B cell (primary cell): Measurements from ENCODE around the gene DNAAF1. TPM values are rescaled to one million over a fixed set of nuclear protein-coding genes. Genes with fewer than 3 reads are reported as not detected.

Experiments used
- ATAC-seq: fragments of 200-7000 bp; cut with Tn5 transposase; one replicate; pipeline ENCODE4 v1.10.0; 2021; ENCODE audit warnings: low read depth, mild to moderate bottlenecking, moderate number of reproducible peaks, moderate library complexity
- CTCF ChIA-PET: fragments of 350-600 bp; sonication (Branson Sonifier 250); formaldehyde crosslinking; loops from one replicate; lab custom pipeline; 2021; ENCODE audit warnings: antibody characterized with exemption, inconsistent platforms; lab: Charles Lee
- POLR2A ChIA-PET: fragments of 350-600 bp; sonication (Branson Sonifier 250); formaldehyde crosslinking; loops from one replicate; lab custom pipeline; 2021; ENCODE audit warnings: antibody characterized with exemption; lab: Charles Lee
- DNase-seq: peaks from one replicate; pipeline ENCODE4 v3.0.0; 2013
- H2AFZ ChIP-seq: 2 replicates; pipeline ENCODE4 v1.6.1; 2012; ENCODE audit warnings: mild to moderate bottlenecking, low read depth, low read length; ENCODE audit not compliant: insufficient read depth, poor library complexity, severe bottlenecking
- H3K27ac ChIP-seq, 2 donors: 1 replicate in 1 of 2; 2 replicates in 1 of 2; pipeline ENCODE4 v1.5.1; 2012 to 2013; ENCODE audit warnings: low read length in 2 of 2, mild to moderate bottlenecking in 2 of 2, moderate library complexity in 1 of 2
- H3K27me3 ChIP-seq, 4 experiments: fragments of 200-600 bp in 1 of 4; sonication (generic) in 1 of 4; replicated peaks in 1 of 4; 1 replicate in 2 of 4; 2 replicates in 2 of 4; pipeline versions ENCODE4 v1.6.1 to v1.7.0; 2013 to 2016; ENCODE audit warnings: low read length in 3 of 4, mild to moderate bottlenecking in 2 of 4, mixed read lengths in 1 of 4, moderate library complexity in 1 of 4; ENCODE audit not compliant: insufficient read depth in 4 of 4, control insufficient read depth in 3 of 4; ENCODE audit errors: control extremely low read depth in 1 of 4
- H3K36me3 ChIP-seq, 2 experiments: replicated peaks in 1 of 2; 1 replicate in 1 of 2; 2 replicates in 1 of 2; pipeline versions ENCODE4 v1.6.1 to v1.7.1; 2013; ENCODE audit warnings: low read length in 1 of 2; ENCODE audit not compliant: insufficient read depth in 2 of 2, control insufficient read depth in 1 of 2; ENCODE audit errors: control extremely low read depth in 1 of 2, extremely low read depth in 1 of 2
- H3K4me1 ChIP-seq, 2 donors: fragments of 200-600 bp in 1 of 2; sonication (generic) in 1 of 2; 1 replicate in 1 of 2; 2 replicates in 1 of 2; pipeline versions ENCODE4 v1.5.1 to v1.6.1; 2013 to 2017; ENCODE audit warnings: low read length in 2 of 2; ENCODE audit not compliant: control insufficient read depth in 2 of 2, insufficient read depth in 2 of 2
- H3K4me2 ChIP-seq: replicated peaks from 2 replicates; pipeline ENCODE3; 2012; ENCODE audit warnings: mild to moderate bottlenecking, low read depth, low read length; ENCODE audit not compliant: poor library complexity, severe bottlenecking
- H3K4me3 ChIP-seq, 5 experiments: fragments of 200-600 bp in 1 of 5; sonication (generic) in 1 of 5; 1 replicate in 3 of 5; 2 replicates in 2 of 5; pipeline versions ENCODE4 v1.5.1 to v1.7.0; 2011 to 2016; ENCODE audit warnings: low read length in 4 of 5, mild to moderate bottlenecking in 4 of 5, low read depth in 2 of 5, control low read depth in 1 of 5, moderate library complexity in 1 of 5; ENCODE audit not compliant: insufficient read depth in 1 of 5; ENCODE audit errors: control extremely low read depth in 1 of 5, extremely low read depth in 1 of 5
- H3K79me2 ChIP-seq: fragments of 200-600 bp; sonication (generic); one replicate; pipeline ENCODE4 v1.6.0; 2016; ENCODE audit warnings: low read length; ENCODE audit not compliant: control insufficient read depth, insufficient read depth
- H3K9ac ChIP-seq: fragments of 200-600 bp; sonication (generic); 2 replicates; pipeline ENCODE4 v1.6.1; 2017; ENCODE audit warnings: mild to moderate bottlenecking, low read length, moderate library complexity
- H3K9me3 ChIP-seq, 3 donors: one replicate each; pipeline versions ENCODE4 v1.6.1 to v1.7.1; 2013; ENCODE audit warnings: low read length in 2 of 3; ENCODE audit not compliant: control insufficient read depth in 2 of 3, insufficient read depth in 1 of 3; ENCODE audit errors: control extremely low read depth in 1 of 3
- H4K20me1 ChIP-seq: 2 replicates; pipeline ENCODE4 v1.6.0; 2012; ENCODE audit warnings: mild to moderate bottlenecking, low read length; ENCODE audit not compliant: insufficient read depth, control insufficient read depth, poor library complexity, severe bottlenecking
- H3K27ac Mint-ChIP-seq: one replicate; pipeline ENCODE4 v1.8.0; 2021; ENCODE audit warnings: mixed read lengths
- H3K27me3 Mint-ChIP-seq: one replicate; pipeline ENCODE4 v1.8.0; 2021; ENCODE audit warnings: mixed read lengths
- H3K4me1 Mint-ChIP-seq: one replicate; pipeline ENCODE4 v1.8.0; 2021; ENCODE audit warnings: mixed read lengths
- H3K4me3 Mint-ChIP-seq: one replicate; pipeline ENCODE4 v1.8.0; 2021; ENCODE audit warnings: mixed read lengths
- H3K9me3 Mint-ChIP-seq: one replicate; pipeline ENCODE4 v1.8.0; 2022; ENCODE audit warnings: mixed read lengths; ENCODE audit not compliant: insufficient read depth
- EZH2 ChIP-seq: IDR thresholded peaks from 2 replicates; pipeline ENCODE4 v1.6.1; 2012; ENCODE audit warnings: borderline replicate concordance, low read depth, mild to moderate bottlenecking, moderate library complexity, low read length; ENCODE audit not compliant: insufficient read depth, poor library complexity, severe bottlenecking
- WGBS: methylation state at CpG from one replicate; pipeline ENCODE4 v1.1.5; 2013; ENCODE audit warnings: missing lambda C conversion rate; ENCODE audit not compliant: insufficient coverage; 5-methylcytosine and 5-hydroxymethylcytosine counted together
- intact Hi-C: fragments of 100-400 bp; cut with micrococcal nuclease; formaldehyde crosslinking; loops from one replicate; pipeline ENCODE4 v1.10.0; 2022
- polyA plus RNA-seq: library from polyadenylated mRNA; depleted of rRNA; stranded (reverse); fragments of >200 nt; gene quantifications from 2 replicates; pipeline ENCODE4 v1.2.3, GENCODE V29; 2012
- total RNA-seq, 2 donors: library from RNA; stranded (reverse); fragments of 120-200 nt in 1 of 2; gene quantifications; 1 replicate in 1 of 2; 2 replicates in 1 of 2; pipeline versions ENCODE4 v1.2.3 to v1.2.4, GENCODE V29; 2013 to 2022
- TF ChIP-seq, protein P1 (sequence below): fragments of 200-600 bp; IDR thresholded peaks from one replicate; pipeline ENCODE4 v1.8.0; 2022; ENCODE audit warnings: antibody characterized with exemption, mild to moderate bottlenecking

DNAAF1 gene
- total and polyA plus RNA-seq, 2 donors (not counting 1 experiment from before 2014, with no cell fraction given): 0.24 to 0.30 TPM

- Histone ChIP-seq H3K79me2 (no peaks in the 10 kb centered on the region), H3K4me3 (no peak overlapping the region), H3K4me2 (peak overlapping the region; percentile 75), H3K27ac (no peak overlapping the region), H3K9ac (no peak overlapping the region), H3K36me3 (no peaks in the 10 kb centered on the region), H3K27me3 (peaks cover 0 to 4% (median 0%) of the 10 kb centered on the region in 4 experiments), H3K4me1 (peaks cover 12 to 13% of the 10 kb centered on the region in 2 donors), H2AFZ (no peak overlapping the region), H4K20me1 (no peaks in the 10 kb centered on the region), H3K9me3 (no peaks in the 10 kb centered on the region)
- peak; percentile 14 for DNase-seq
- no peaks in the 10 kb centered on the region for H3K9me3 Mint-ChIP-seq
- intact Hi-C loops: no loop called here
- WGBS: 88% methylated on average over 29 of the region's 38 CpGs
- ATAC-seq: no peak
- H3K4me3 Mint-ChIP-seq: no peak overlapping the region
- H3K27me3 Mint-ChIP-seq: peaks cover 3% of the 10 kb centered on the region
- no peak for TF ChIP-seq EZH2
- TF ChIP-seq, protein P1, sequence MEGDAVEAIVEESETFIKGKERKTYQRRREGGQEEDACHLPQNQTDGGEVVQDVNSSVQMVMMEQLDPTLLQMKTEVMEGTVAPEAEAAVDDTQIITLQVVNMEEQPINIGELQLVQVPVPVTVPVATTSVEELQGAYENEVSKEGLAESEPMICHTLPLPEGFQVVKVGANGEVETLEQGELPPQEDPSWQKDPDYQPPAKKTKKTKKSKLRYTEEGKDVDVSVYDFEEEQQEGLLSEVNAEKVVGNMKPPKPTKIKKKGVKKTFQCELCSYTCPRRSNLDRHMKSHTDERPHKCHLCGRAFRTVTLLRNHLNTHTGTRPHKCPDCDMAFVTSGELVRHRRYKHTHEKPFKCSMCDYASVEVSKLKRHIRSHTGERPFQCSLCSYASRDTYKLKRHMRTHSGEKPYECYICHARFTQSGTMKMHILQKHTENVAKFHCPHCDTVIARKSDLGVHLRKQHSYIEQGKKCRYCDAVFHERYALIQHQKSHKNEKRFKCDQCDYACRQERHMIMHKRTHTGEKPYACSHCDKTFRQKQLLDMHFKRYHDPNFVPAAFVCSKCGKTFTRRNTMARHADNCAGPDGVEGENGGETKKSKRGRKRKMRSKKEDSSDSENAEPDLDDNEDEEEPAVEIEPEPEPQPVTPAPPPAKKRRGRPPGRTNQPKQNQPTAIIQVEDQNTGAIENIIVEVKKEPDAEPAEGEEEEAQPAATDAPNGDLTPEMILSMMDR: no peak
- CTCF ChIA-PET: interaction anchor here (0.7 to 1.0 kb wide), 2 partner anchors 8 to 311 kb away, joined by 3 to 4 read pairs; partner anchors contain the start of gene TAF1C
- H3K27ac Mint-ChIP-seq: no peak overlapping the region
- POLR2A ChIA-PET: no interaction called here
- H3K4me1 Mint-ChIP-seq: peaks cover 14% of the 10 kb centered on the region
These were observed 50.3 kb downstream of the DNAAF1 start for GRCh38 chr16:84195201-84196093.

DNA sequence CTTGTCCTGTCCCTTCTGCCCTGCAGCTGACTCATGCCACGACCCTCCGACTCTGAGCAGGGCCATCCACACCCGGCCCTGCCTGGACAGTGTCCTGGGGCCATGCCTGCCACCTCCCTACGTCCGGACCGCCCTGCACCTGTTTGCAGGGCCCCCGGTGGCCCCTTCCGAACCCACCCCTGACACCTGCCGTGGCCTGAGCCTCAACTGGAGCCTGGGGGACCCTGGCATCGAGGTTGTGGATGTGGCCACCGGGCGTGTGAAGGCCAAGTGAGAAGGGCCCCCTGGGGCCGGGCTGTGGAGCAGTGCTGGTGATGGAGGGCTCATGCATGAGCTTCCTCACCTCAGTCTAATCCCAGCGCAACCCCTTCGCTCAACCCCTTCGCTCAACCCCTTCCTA is 51.0 kb downstream of the DNAAF1 start:
- Histone ChIP-seq H3K79me2 (no peaks in the 10 kb centered on the region), H3K9me3 (no peaks in the 10 kb centered on the region), H3K9ac (no peak overlapping the region), H3K4me3 (no peak overlapping the region), H4K20me1 (no peaks in the 10 kb centered on the region), H2AFZ (no peak overlapping the region), H3K4me1 (peaks cover 12 to 13% of the 10 kb centered on the region in 2 donors), H3K27me3 (peaks cover 0 to 4% (median 0%) of the 10 kb centered on the region in 4 experiments), H3K27ac (no peak overlapping the region), H3K4me2 (no peak overlapping the region), H3K36me3 (no peaks in the 10 kb centered on the region)
- ChIA-PET CTCF (interaction anchor here (1.0 to 1.6 kb wide), 2 partner anchors 9 to 14 kb away, joined by 3 to 4 read pairs; partner anchors contain the start of gene TAF1C), POLR2A (no interaction called here)
- peak; percentile 9 for DNase-seq
- intact Hi-C loops: no loop called here
- TF ChIP-seq, protein P1: no peak
- no peak for TF ChIP-seq EZH2
- Mint-ChIP-seq H3K4me1 (peaks cover 14% of the 10 kb centered on the region), H3K27ac (no peak overlapping the region), H3K9me3 (no peaks in the 10 kb centered on the region), H3K27me3 (peaks cover 3% of the 10 kb centered on the region), H3K4me3 (no peak overlapping the region)
- 95% methylated on average over 12 of the region's 16 CpGs for WGBS
- ATAC-seq: no peak
